Glomerular visceral epithelial cell (primary cell): ENCODE data around the gene LPP.
"Not testable (repeated sequence)": the region's sequence is repeated elsewhere in the genome, so short reads cannot be mapped to it uniquely, and the experiment has no call there.

Experiments used
- DNase-seq: peaks from one replicate; pipeline ENCODE4 v3.0.0-alpha.2; 2016; ENCODE audit errors: extremely low spot score

The LPP gene

GRCh38 chr3:188631291-188632010, 477.5 kb downstream of the LPP start:
- DNase-seq, result peak; percentile 9

GRCh38 chr3:188633206-188633605, 479.2 kb downstream of the LPP start:
- no peak for DNase-seq

- no peak for DNase-seq
These were observed 480.3 kb downstream of the LPP start for GRCh38 chr3:188634285-188634684.

- no peak for DNase-seq
These were observed 481.5 kb downstream of the LPP start for GRCh38 chr3:188635258-188636042.

GRCh38 chr3:188636292-188636691, 482.3 kb downstream of the LPP start:
- DNase-seq, result not testable (repeated sequence)

- DNase-seq, result no peak
These were observed 487.1 kb downstream of the LPP start for GRCh38 chr3:188641076-188641475.

GRCh38 chr3:188643736-188644135, 489.8 kb downstream of the LPP start:
- no peak for DNase-seq

- peak; percentile 12 for DNase-seq
These were observed 492.6 kb downstream of the LPP start for GRCh38 chr3:188646592-188646991.

GRCh38 chr3:188647237-188647636, 493.3 kb downstream of the LPP start:
- no peak for DNase-seq

GRCh38 chr3:188649521-188649920, 495.6 kb downstream of the LPP start:
- DNase-seq, result no peak

- DNase-seq, result no peak
These were observed 502.4 kb downstream of the LPP start for GRCh38 chr3:188656196-188656982.

- DNase-seq, result no peak
These were observed 504.6 kb downstream of the LPP start for GRCh38 chr3:188658606-188659005.

- no peak for DNase-seq
These were observed 505.6 kb downstream of the LPP start for GRCh38 chr3:188659449-188660090.

GRCh38 chr3:188660415-188660814, 506.5 kb downstream of the LPP start:
- no peak for DNase-seq

- no peak for DNase-seq
These were observed 507.8 kb downstream of the LPP start for GRCh38 chr3:188661806-188662205.

- no peak for DNase-seq
These were observed 508.3 kb downstream of the LPP start for GRCh38 chr3:188662214-188662613.

- DNase-seq, result no peak
These were observed 508.8 kb downstream of the LPP start for GRCh38 chr3:188662795-188663194.

- DNase-seq, result no peak
These were observed 509.9 kb downstream of the LPP start for GRCh38 chr3:188663839-188664238.

GRCh38 chr3:188664795-188665194, 510.8 kb downstream of the LPP start:
- no peak for DNase-seq

GRCh38 chr3:188667926-188668325, 514.0 kb downstream of the LPP start:
- DNase-seq, result no peak

GRCh38 chr3:188670446-188670845, 516.5 kb downstream of the LPP start:
- no peak for DNase-seq

GRCh38 chr3:188671971-188672370, 518.0 kb downstream of the LPP start:
- DNase-seq, result no peak
